CD4-positive, alpha-beta T cell (primary cell): ENCODE measurements around the gene ALDH3B1. TPM values are rescaled to one million over a fixed set of nuclear protein-coding genes. Genes with fewer than 3 reads are reported as not detected.

Experiments
- ATAC-seq: fragments of 200-7000 bp; cut with Tn5 transposase; one replicate; pipeline ENCODE4 v1.10.0; 2022; ENCODE audit warnings: mild to moderate bottlenecking; ENCODE audit not compliant: poor library complexity
- CTCF ChIA-PET: fragments of 350-600 bp; sonication (Branson Sonifier 250); formaldehyde crosslinking; loops from one replicate; lab custom pipeline; 2021; ENCODE audit warnings: antibody characterized with exemption, inconsistent platforms; lab: Charles Lee
- POLR2A ChIA-PET: fragments of 350-600 bp; sonication (Branson Sonifier 250); formaldehyde crosslinking; loops from one replicate; lab custom pipeline; 2021; ENCODE audit warnings: antibody characterized with exemption, inconsistent platforms; lab: Charles Lee
- DNase-seq, 14 experiments: peaks; one replicate each; pipeline ENCODE4 v3.0.0-alpha.2; 2013 to 2020; ENCODE audit warnings: mixed read lengths in 2 of 14
- H3K27ac ChIP-seq, 2 donors: one replicate each; pipeline versions ENCODE4 v1.5.1 to v1.7.0; 2013; ENCODE audit warnings: low read length in 2 of 2, low read depth in 1 of 2, mild to moderate bottlenecking in 1 of 2
- H3K27me3 ChIP-seq, 2 experiments: 1 replicate in 1 of 2; 2 replicates in 1 of 2; pipeline versions ENCODE4 v1.6.1 to v1.7.0; 2013; ENCODE audit warnings: low read length in 2 of 2, control low read depth in 1 of 2, mild to moderate bottlenecking in 1 of 2, moderate library complexity in 1 of 2; ENCODE audit not compliant: insufficient read depth in 2 of 2, control insufficient read depth in 1 of 2
- H3K36me3 ChIP-seq: one replicate; pipeline ENCODE4 v1.6.1; 2013; ENCODE audit warnings: low read length, control low read depth; ENCODE audit not compliant: insufficient read depth
- H3K4me1 ChIP-seq: one replicate; pipeline ENCODE4 v1.6.1; 2013; ENCODE audit warnings: low read length, control low read depth; ENCODE audit not compliant: insufficient read depth
- H3K4me3 ChIP-seq: one replicate; pipeline ENCODE4 v1.5.1; 2013; ENCODE audit warnings: mild to moderate bottlenecking, low read length, moderate library complexity
- H3K9me3 ChIP-seq, 2 experiments: 1 replicate in 1 of 2; 2 replicates in 1 of 2; pipeline versions ENCODE4 v1.6.1 to v1.7.0; 2013; ENCODE audit warnings: low read length in 2 of 2, mild to moderate bottlenecking in 2 of 2, control low read depth in 1 of 2, moderate library complexity in 1 of 2; ENCODE audit not compliant: control insufficient read depth in 1 of 2, insufficient read depth in 1 of 2
- H3K27ac Mint-ChIP-seq: one replicate; pipeline ENCODE4 v1.8.0; 2020; ENCODE audit warnings: mixed read lengths
- H3K27me3 Mint-ChIP-seq: one replicate; pipeline ENCODE4 v1.8.0; 2021; ENCODE audit warnings: mixed read lengths
- H3K36me3 Mint-ChIP-seq: one replicate; pipeline ENCODE4 v1.8.0; 2021; ENCODE audit warnings: low read depth, mixed read lengths
- H3K4me1 Mint-ChIP-seq: one replicate; pipeline ENCODE4 v1.8.0; 2021; ENCODE audit warnings: low read depth, mixed read lengths
- H3K4me3 Mint-ChIP-seq: one replicate; pipeline ENCODE4 v1.8.0; 2020; ENCODE audit warnings: mild to moderate bottlenecking, mixed read lengths
- H3K9me3 Mint-ChIP-seq: one replicate; pipeline ENCODE4 v1.8.0; 2020; ENCODE audit warnings: mixed read lengths
- CTCF ChIP-seq: fragments of 200-600 bp; IDR thresholded peaks from one replicate; pipeline ENCODE4 v1.8.0; 2022; ENCODE audit warnings: antibody characterized with exemption, mild to moderate bottlenecking
- intact Hi-C, 2 experiments: fragments of 100-400 bp; cut with DNase I in 1 of 2; cut with micrococcal nuclease in 1 of 2; formaldehyde crosslinking; loops; one replicate each; pipeline versions ENCODE4 v1.15.1 to v1.9.0; 2023 to 2025; cut with DNase I, micrococcal nuclease
- total RNA-seq, 174 experiments: library from RNA in 2 of 174; stranded (reverse) in 2 of 174; gene quantifications; one replicate each; pipeline ENCODE4 v1.2.3 and lab custom pipeline; 2021 to 2026

Gene ALDH3B1
- total RNA-seq, 2 experiments from 2014 or later, result 0.34 to 0.44 TPM

GRCh38 chr11:68039526-68040086 lies 29.5 kb downstream of the ALDH3B1 start:
- H3K9me3 Mint-ChIP-seq, result no peaks in the 10 kb centered on the region
- peaks cover 66% of the 10 kb centered on the region for H3K4me1 ChIP-seq

GRCh38 chr11:68040101-68040956 lies 30.2 kb downstream of the ALDH3B1 start:
- peak; percentile 46 for ATAC-seq
- Histone ChIP-seq H3K9me3 (no peaks in the 10 kb centered on the region), H3K27ac (peak overlapping the region; percentile 77 to 82), H3K36me3 (peaks cover 43% of the 10 kb centered on the region), H3K4me1 (peaks cover 64% of the 10 kb centered on the region), H3K4me3 (peak overlapping the region; percentile 96), H3K27me3 (no peaks in the 10 kb centered on the region)
- TF ChIP-seq CTCF, result no peak
- Mint-ChIP-seq H3K27ac (peak overlapping the region; percentile 92), H3K4me3 (peak overlapping the region; percentile 89), H3K27me3 (no peaks in the 10 kb centered on the region), H3K36me3 (peaks cover 9% of the 10 kb centered on the region), H3K9me3 (no peaks in the 10 kb centered on the region), H3K4me1 (peaks cover 27% of the 10 kb centered on the region)
- DNase-seq, result peak in 11 of 14 experiments; percentile 17 to 70 (median 34)
- POLR2A ChIA-PET, result interaction anchor here (1.2 to 3.1 kb wide), 2 partner anchors 9 to 10 kb away, joined by 3 to 21 read pairs; partner anchors contain the start of gene NDUFS8
- intact Hi-C loops, result no loop called here
- CTCF ChIA-PET, result interaction anchor here (0.6 kb wide), 1 partner anchor 109 kb away, joined by 3 read pairs; no protein-coding TSS in a partner anchor

More at GRCh38 chr11:68039526-68040086, 29.5 kb downstream of the ALDH3B1 start:
- no peaks in the 10 kb centered on the region for H3K27me3 ChIP-seq
- ATAC-seq (no peak), DNase-seq (peak in 3 of 14 experiments; percentile 14 to 49 (median 33))
- H3K27ac Mint-ChIP-seq, result peak overlapping the region; percentile 92
- POLR2A ChIA-PET, result interaction anchor here (0.9 to 3.1 kb wide), 4 partner anchors 9 to 34 kb away, joined by 3 to 21 read pairs (median 6); partner anchors contain the start of gene NDUFS8
- no peaks in the 10 kb centered on the region for H3K27me3 Mint-ChIP-seq
- H3K4me3 ChIP-seq, result peak overlapping the region; percentile 96
- H3K4me1 Mint-ChIP-seq, result peaks cover 29% of the 10 kb centered on the region
- peak overlapping the region; percentile 77 to 82 for H3K27ac ChIP-seq
- CTCF ChIA-PET, result interaction anchor here (0.6 to 0.9 kb wide), 2 partner anchors 110 to 170 kb away, joined by 3 to 4 read pairs; no protein-coding TSS in a partner anchor
- H3K4me3 Mint-ChIP-seq, result peak overlapping the region; percentile 89
- intact Hi-C loops, result loop anchor here (1.0 to 5.0 kb wide), 2 partner anchors 9 to 423 kb away; partner anchors contain the start of genes NDUFS8 (in 1 of the 2) and PPP6R3 (in 1 of the 2)
- peaks cover 37% of the 10 kb centered on the region for H3K36me3 ChIP-seq
- no peaks in the 10 kb centered on the region for H3K9me3 ChIP-seq
- no peak for TF ChIP-seq CTCF
- peaks cover 9% of the 10 kb centered on the region for H3K36me3 Mint-ChIP-seq

GRCh38 chr11:68040957-68041591 lies 30.9 kb downstream of the ALDH3B1 start:
- ChIA-PET CTCF (no interaction called here), POLR2A (interaction anchor here (1.1 to 3.1 kb wide), 2 partner anchors 10 to 1082 kb away, joined by 3 to 21 read pairs; partner anchors contain the start of gene NDUFS8)
- peak overlapping the region; percentile 96 for H3K4me3 ChIP-seq
- H3K36me3 Mint-ChIP-seq, result peaks cover 16% of the 10 kb centered on the region
- H3K27ac ChIP-seq, result peak overlapping the region; percentile 77 to 82
- DNase-seq (peak in 1 of 14 experiments; percentile 35), ATAC-seq (no peak)
- H3K27ac Mint-ChIP-seq, result peak overlapping the region; percentile 92
- peak overlapping the region; percentile 89 for H3K4me3 Mint-ChIP-seq
- intact Hi-C loops, result no loop called here
- H3K36me3 ChIP-seq, result peaks cover 47% of the 10 kb centered on the region
- no peak for TF ChIP-seq CTCF
- no peaks in the 10 kb centered on the region for H3K9me3 Mint-ChIP-seq
- peaks cover 25% of the 10 kb centered on the region for H3K4me1 Mint-ChIP-seq
- peaks cover 60% of the 10 kb centered on the region for H3K4me1 ChIP-seq
- H3K27me3 Mint-ChIP-seq, result no peaks in the 10 kb centered on the region
- H3K9me3 ChIP-seq, result no peaks in the 10 kb centered on the region
- H3K27me3 ChIP-seq, result no peaks in the 10 kb centered on the region
